DOHH2 (cell line): ENCODE measurements around the gene TBC1D24.
A peak's percentile ranks its signal among the peaks of the same experiment; 100 is the strongest.

ENCODE experiments used
- H3F3A ChIP-seq: fragments of 200-600 bp; sonication (generic), shearing (Covaris generic); 2 replicates; pipeline ENCODE4 v1.6.0; 2016; ENCODE audit warnings: antibody characterized with exemption, mild to moderate bottlenecking; ENCODE audit not compliant: control insufficient read depth, insufficient read depth
- H3K27ac ChIP-seq: fragments of 200-600 bp; sonication (generic); 2 replicates; pipeline ENCODE4 v1.5.1; 2014; ENCODE audit warnings: low read depth, mild to moderate bottlenecking, low read length, moderate library complexity
- H3K27me3 ChIP-seq: fragments of 200-600 bp; sonication (generic); 2 replicates; pipeline ENCODE4 v1.6.1; 2014; ENCODE audit warnings: mild to moderate bottlenecking, low read length, mixed read lengths; ENCODE audit not compliant: control insufficient read depth
- H3K36me3 ChIP-seq: fragments of 200-600 bp; sonication (generic); 2 replicates; pipeline ENCODE4 v1.6.1; 2014; ENCODE audit warnings: mild to moderate bottlenecking, low read length, moderate library complexity, mixed read lengths; ENCODE audit not compliant: control insufficient read depth
- H3K4me1 ChIP-seq: fragments of 200-600 bp; sonication (generic); 2 replicates; pipeline ENCODE4 v1.6.1; 2014; ENCODE audit warnings: mild to moderate bottlenecking, low read length, mixed read lengths; ENCODE audit not compliant: control insufficient read depth
- H3K4me2 ChIP-seq: fragments of 200-600 bp; sonication (generic); 2 replicates; pipeline ENCODE4 v1.6.0; 2014; ENCODE audit warnings: mild to moderate bottlenecking, low read length, moderate library complexity
- H3K4me3 ChIP-seq: fragments of 200-600 bp; sonication (generic); 2 replicates; pipeline ENCODE4 v1.5.1; 2014; ENCODE audit warnings: mild to moderate bottlenecking, low read length, mixed read lengths
- H3K79me2 ChIP-seq: fragments of 200-600 bp; sonication (generic); 2 replicates; pipeline ENCODE4 v1.6.1; 2014; ENCODE audit warnings: mild to moderate bottlenecking, low read length, mixed read lengths; ENCODE audit not compliant: control insufficient read depth
- H3K9me2 ChIP-seq: fragments of 200-600 bp; sonication (generic); replicated peaks from 2 replicates; pipeline ENCODE4 v1.6.1; 2014; ENCODE audit warnings: mild to moderate bottlenecking, low read length, mixed read lengths; ENCODE audit not compliant: control insufficient read depth
- H3K9me3 ChIP-seq: fragments of 200-600 bp; sonication (generic); 2 replicates; pipeline ENCODE4 v1.6.1; 2014; ENCODE audit warnings: antibody characterized with exemption, low read length, mixed read lengths; ENCODE audit not compliant: control insufficient read depth, insufficient read depth
- H4K20me1 ChIP-seq: fragments of 200-600 bp; sonication (generic); 2 replicates; pipeline ENCODE4 v1.6.0; 2014; ENCODE audit warnings: low read depth, mild to moderate bottlenecking, antibody characterized with exemption, low read length, moderate library complexity; ENCODE audit not compliant: control insufficient read depth, insufficient read depth
- CTCF ChIP-seq: fragments of 200-600 bp; sonication (generic); IDR thresholded peaks from one replicate; pipeline ENCODE4 v1.5.1; 2014; ENCODE audit warnings: antibody characterized with exemption, mild to moderate bottlenecking, low read depth, low read length; ENCODE audit not compliant: poor library complexity, severe bottlenecking
- EZH2phosphoT487 ChIP-seq: fragments of 200-600 bp; sonication (generic); IDR thresholded peaks from 2 replicates; pipeline ENCODE4 v1.6.1; 2017; ENCODE audit warnings: borderline replicate concordance, mild to moderate bottlenecking, antibody characterized with exemption, low read length, moderate library complexity, mixed read lengths

The TBC1D24 gene

GRCh38 chr16:2507665-2508064 lies 32.7 kb downstream of the TBC1D24 start:
- Histone ChIP-seq H3K4me3 (no peak overlapping the region), H3K27ac (peak overlapping the region; percentile 67), H3F3A (peaks cover 17% of the 10 kb centered on the region), H3K79me2 (peaks cover 3% of the 10 kb centered on the region; the same call in 1 of the 2 replicates), H3K9me2 (no peaks in the 10 kb centered on the region), H4K20me1 (no peaks in the 10 kb centered on the region), H3K4me1 (peaks cover 82% of the 10 kb centered on the region), H3K36me3 (no peaks in the 10 kb centered on the region; the same call in 1 of the 2 replicates), H3K27me3 (no peaks in the 10 kb centered on the region), H3K9me3 (no peaks in the 10 kb centered on the region), H3K4me2 (peak overlapping the region; percentile 55)
- TF ChIP-seq EZH2phosphoT487 (no peak), CTCF (no peak)

GRCh38 chr16:2508722-2509400 lies 33.9 kb downstream of the TBC1D24 start:
- no peaks in the 10 kb centered on the region for H3K27me3 ChIP-seq
- H3K4me2 ChIP-seq, result no peak overlapping the region
- H3K9me3 ChIP-seq, result no peaks in the 10 kb centered on the region
- no peak overlapping the region for H3K4me3 ChIP-seq
- H3K79me2 ChIP-seq, result peaks cover 1% of the 10 kb centered on the region
- H3F3A ChIP-seq, result peaks cover 14% of the 10 kb centered on the region
- peaks cover 78% of the 10 kb centered on the region for H3K4me1 ChIP-seq
- no peak for TF ChIP-seq CTCF
- no peak for TF ChIP-seq EZH2phosphoT487
- H3K36me3 ChIP-seq, result peaks cover under 1% of the 10 kb centered on the region
- no peaks in the 10 kb centered on the region for H3K9me2 ChIP-seq
- H4K20me1 ChIP-seq, result no peaks in the 10 kb centered on the region
- H3K27ac ChIP-seq, result no peak overlapping the region

GRCh38 chr16:2511128-2511800 lies 36.3 kb downstream of the TBC1D24 start:
- H3K4me2 ChIP-seq, result no peak overlapping the region
- H3K27me3 ChIP-seq, result no peaks in the 10 kb centered on the region
- no peaks in the 10 kb centered on the region for H3K9me2 ChIP-seq
- H3K4me1 ChIP-seq, result peaks cover 74% of the 10 kb centered on the region
- no peak overlapping the region for H3K27ac ChIP-seq
- H3K79me2 ChIP-seq, result peaks cover 25% of the 10 kb centered on the region
- no peak overlapping the region for H3K4me3 ChIP-seq
- peaks cover 11% of the 10 kb centered on the region; the same call in 1 of the 2 replicates for H3F3A ChIP-seq
- H3K36me3 ChIP-seq, result peaks cover 9% of the 10 kb centered on the region
- no peaks in the 10 kb centered on the region for H3K9me3 ChIP-seq
- H4K20me1 ChIP-seq, result peaks cover 10% of the 10 kb centered on the region; the same call in 1 of the 2 replicates
- TF ChIP-seq CTCF, result no peak
- TF ChIP-seq EZH2phosphoT487, result no peak
